HL-60 (cell line): ENCODE results near the gene LRFN2.

Source experiments
- DNase-seq, 2 experiments: peaks; one replicate each; pipeline ENCODE4 v3.0.0-alpha.2; 2010 to 2020; ENCODE audit warnings: low read depth in 1 of 2, low spot score in 1 of 2
- H3K27ac ChIP-seq: fragments of 250-450 bp; sonication (Bioruptor Pico); replicated peaks from 2 replicates; pipeline ENCODE4 v1.5.1; 2020; ENCODE audit warnings: mild to moderate bottlenecking, moderate library complexity
- H3K27me3 ChIP-seq: fragments of 250-450 bp; sonication (Bioruptor Pico); 2 replicates; pipeline ENCODE4 v1.5.1; 2021; ENCODE audit warnings: mild to moderate bottlenecking, moderate library complexity; ENCODE audit not compliant: insufficient read depth, poor library complexity, severe bottlenecking
- H3K4me3 ChIP-seq: replicated peaks from 2 replicates; pipeline ENCODE4 v1.5.1; 2011; ENCODE audit warnings: mild to moderate bottlenecking, control low read depth, low read length; ENCODE audit not compliant: insufficient read depth
- GABPA ChIP-seq: IDR thresholded peaks from 2 replicates; pipeline ENCODE4 v1.6.1; 2012; ENCODE audit warnings: low read depth
- POLR2AphosphoS5 ChIP-seq: IDR thresholded peaks from 2 replicates; pipeline ENCODE4 v1.6.1; 2012; ENCODE audit warnings: low read depth
- SPI1 ChIP-seq: IDR thresholded peaks from 2 replicates; pipeline ENCODE4 v1.6.1; 2012; ENCODE audit warnings: low read depth, mild to moderate bottlenecking, borderline replicate concordance
- TF ChIP-seq, protein P1 (sequence below): IDR thresholded peaks from 2 replicates; pipeline ENCODE4 v1.6.1; 2012; ENCODE audit warnings: low read depth; ENCODE audit not compliant: insufficient replicate concordance
- TF ChIP-seq, protein P2 (sequence below): IDR thresholded peaks from one replicate; pipeline ENCODE4 v1.5.1; 2011; ENCODE audit warnings: low read length, control low read depth, inconsistent platforms; ENCODE audit not compliant: insufficient read depth

Gene LRFN2

DNA sequence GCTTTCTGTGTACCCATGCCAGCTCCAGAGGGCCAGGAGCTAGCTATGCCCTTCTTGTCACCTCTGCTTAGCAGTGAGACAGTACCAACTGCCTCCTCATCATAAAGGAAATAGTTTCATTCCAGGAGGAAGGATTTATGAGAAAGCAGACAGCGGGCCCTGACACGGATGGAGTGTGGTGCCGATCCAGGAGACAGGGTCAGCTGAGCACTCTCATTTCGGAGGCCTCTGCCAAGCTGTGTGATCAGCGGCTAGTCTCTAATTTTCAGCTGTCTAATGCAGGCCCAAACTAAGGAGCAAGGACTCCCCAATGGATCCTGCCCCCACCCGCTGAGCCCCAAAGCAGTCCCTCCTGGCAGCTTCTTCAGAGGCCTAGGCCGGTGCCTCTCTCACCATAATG lies 103.1 kb downstream of the LRFN2 start:
- Histone ChIP-seq H3K27me3 (no peaks in the 10 kb centered on the region), H3K4me3 (no peak overlapping the region), H3K27ac (no peak overlapping the region)
- TF ChIP-seq GABPA: no peak
- TF ChIP-seq, protein P1, sequence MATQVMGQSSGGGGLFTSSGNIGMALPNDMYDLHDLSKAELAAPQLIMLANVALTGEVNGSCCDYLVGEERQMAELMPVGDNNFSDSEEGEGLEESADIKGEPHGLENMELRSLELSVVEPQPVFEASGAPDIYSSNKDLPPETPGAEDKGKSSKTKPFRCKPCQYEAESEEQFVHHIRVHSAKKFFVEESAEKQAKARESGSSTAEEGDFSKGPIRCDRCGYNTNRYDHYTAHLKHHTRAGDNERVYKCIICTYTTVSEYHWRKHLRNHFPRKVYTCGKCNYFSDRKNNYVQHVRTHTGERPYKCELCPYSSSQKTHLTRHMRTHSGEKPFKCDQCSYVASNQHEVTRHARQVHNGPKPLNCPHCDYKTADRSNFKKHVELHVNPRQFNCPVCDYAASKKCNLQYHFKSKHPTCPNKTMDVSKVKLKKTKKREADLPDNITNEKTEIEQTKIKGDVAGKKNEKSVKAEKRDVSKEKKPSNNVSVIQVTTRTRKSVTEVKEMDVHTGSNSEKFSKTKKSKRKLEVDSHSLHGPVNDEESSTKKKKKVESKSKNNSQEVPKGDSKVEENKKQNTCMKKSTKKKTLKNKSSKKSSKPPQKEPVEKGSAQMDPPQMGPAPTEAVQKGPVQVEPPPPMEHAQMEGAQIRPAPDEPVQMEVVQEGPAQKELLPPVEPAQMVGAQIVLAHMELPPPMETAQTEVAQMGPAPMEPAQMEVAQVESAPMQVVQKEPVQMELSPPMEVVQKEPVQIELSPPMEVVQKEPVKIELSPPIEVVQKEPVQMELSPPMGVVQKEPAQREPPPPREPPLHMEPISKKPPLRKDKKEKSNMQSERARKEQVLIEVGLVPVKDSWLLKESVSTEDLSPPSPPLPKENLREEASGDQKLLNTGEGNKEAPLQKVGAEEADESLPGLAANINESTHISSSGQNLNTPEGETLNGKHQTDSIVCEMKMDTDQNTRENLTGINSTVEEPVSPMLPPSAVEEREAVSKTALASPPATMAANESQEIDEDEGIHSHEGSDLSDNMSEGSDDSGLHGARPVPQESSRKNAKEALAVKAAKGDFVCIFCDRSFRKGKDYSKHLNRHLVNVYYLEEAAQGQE: no peak
- TF ChIP-seq, protein P2, sequence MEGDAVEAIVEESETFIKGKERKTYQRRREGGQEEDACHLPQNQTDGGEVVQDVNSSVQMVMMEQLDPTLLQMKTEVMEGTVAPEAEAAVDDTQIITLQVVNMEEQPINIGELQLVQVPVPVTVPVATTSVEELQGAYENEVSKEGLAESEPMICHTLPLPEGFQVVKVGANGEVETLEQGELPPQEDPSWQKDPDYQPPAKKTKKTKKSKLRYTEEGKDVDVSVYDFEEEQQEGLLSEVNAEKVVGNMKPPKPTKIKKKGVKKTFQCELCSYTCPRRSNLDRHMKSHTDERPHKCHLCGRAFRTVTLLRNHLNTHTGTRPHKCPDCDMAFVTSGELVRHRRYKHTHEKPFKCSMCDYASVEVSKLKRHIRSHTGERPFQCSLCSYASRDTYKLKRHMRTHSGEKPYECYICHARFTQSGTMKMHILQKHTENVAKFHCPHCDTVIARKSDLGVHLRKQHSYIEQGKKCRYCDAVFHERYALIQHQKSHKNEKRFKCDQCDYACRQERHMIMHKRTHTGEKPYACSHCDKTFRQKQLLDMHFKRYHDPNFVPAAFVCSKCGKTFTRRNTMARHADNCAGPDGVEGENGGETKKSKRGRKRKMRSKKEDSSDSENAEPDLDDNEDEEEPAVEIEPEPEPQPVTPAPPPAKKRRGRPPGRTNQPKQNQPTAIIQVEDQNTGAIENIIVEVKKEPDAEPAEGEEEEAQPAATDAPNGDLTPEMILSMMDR: no peak
- TF ChIP-seq POLR2AphosphoS5: no peak
- TF ChIP-seq SPI1: no peak
- no peak for DNase-seq

DNA sequence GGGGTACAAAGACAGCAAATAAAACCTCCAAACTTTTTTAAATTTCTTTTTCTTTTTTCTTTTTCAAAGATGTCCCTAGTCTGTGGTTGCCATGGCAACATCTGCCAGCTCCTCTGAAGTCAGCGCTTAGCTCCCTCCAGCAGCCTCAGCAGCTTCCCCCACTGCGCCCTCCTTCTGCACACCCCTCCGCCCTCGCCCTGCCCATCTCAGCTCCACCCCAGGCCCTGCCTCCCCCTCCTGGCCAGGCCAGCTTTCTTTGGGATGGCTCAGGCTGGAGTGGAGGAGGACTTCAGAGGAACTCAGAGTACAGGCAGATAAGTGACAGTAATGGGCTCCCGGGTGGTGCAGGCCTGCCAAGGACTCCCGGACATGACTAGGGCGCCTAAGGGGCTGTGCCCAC lies 104.6 kb downstream of the LRFN2 start:
- H3K4me3 ChIP-seq: no peak overlapping the region
- no peak overlapping the region for H3K27ac ChIP-seq
- no peaks in the 10 kb centered on the region for H3K27me3 ChIP-seq
- TF ChIP-seq POLR2AphosphoS5 (no peak), SPI1 (no peak), GABPA (no peak)
- TF ChIP-seq, protein P2: no peak
- TF ChIP-seq, protein P1: no peak
- DNase-seq: no peak

DNA sequence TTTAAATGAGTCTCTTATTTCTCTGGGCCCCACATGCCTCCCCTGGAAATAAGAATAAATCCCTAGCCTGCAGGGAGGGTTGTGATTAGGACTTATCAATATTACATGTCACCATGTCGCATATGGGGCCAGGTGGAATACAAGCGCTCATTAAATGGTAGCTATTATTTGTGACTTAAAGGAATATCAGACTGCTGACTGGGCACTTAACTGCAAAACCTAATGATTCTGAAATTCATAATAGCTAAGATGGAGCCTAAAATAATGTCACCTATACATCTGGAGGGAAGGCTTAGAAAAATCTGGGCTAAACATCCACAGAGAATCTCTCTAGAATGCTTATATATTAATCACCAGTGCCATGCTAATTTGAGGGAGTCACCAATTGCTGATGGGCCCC lies 106.5 kb downstream of the LRFN2 start:
- Histone ChIP-seq H3K4me3 (no peak overlapping the region), H3K27ac (no peak overlapping the region)
- DNase-seq: no peak

More for the DNA sequence above, 106.5 kb downstream of the LRFN2 start:
- TF ChIP-seq POLR2AphosphoS5 (no peak), GABPA (no peak), SPI1 (no peak)
- TF ChIP-seq, protein P1: no peak
- TF ChIP-seq, protein P2: no peak
- no peaks in the 10 kb centered on the region for H3K27me3 ChIP-seq
